ENCODE results near the gene RNF157.

DNA sequence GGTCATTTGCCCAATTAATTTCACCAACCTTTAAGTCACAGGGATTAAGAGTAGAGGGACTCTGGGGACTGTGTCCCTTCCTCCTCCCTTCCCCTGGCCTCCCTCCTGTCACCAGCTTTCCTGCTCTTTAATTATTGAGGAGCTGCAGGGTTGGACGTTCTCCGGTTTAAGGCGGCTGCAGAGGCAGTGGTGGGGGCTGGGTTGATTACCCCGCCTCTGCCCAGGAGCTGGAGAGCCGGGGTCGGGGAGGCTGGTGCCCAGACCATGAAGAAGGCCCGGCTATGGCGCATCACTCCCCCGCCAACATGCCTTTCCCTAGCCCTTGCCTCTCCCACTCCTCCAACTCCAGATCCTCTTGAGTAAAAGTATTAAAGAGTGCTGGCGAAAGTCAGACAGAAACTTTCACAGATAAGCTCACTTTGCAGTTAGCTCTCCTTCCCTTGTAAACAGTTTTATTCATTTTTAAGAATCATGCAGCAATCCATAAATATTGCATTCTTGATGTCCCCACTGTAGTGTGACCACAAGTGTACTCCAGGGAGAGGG lies 98.2 kb downstream of the RNF157 start:
- TF ChIP-seq, protein P1, sequence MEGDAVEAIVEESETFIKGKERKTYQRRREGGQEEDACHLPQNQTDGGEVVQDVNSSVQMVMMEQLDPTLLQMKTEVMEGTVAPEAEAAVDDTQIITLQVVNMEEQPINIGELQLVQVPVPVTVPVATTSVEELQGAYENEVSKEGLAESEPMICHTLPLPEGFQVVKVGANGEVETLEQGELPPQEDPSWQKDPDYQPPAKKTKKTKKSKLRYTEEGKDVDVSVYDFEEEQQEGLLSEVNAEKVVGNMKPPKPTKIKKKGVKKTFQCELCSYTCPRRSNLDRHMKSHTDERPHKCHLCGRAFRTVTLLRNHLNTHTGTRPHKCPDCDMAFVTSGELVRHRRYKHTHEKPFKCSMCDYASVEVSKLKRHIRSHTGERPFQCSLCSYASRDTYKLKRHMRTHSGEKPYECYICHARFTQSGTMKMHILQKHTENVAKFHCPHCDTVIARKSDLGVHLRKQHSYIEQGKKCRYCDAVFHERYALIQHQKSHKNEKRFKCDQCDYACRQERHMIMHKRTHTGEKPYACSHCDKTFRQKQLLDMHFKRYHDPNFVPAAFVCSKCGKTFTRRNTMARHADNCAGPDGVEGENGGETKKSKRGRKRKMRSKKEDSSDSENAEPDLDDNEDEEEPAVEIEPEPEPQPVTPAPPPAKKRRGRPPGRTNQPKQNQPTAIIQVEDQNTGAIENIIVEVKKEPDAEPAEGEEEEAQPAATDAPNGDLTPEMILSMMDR (IDR thresholded peaks at IDR 0.05): no peak
- TF ChIP-seq POLR2A (IDR thresholded peaks at IDR 0.05) (no peak), POLR2AphosphoS5 (IDR thresholded peaks at IDR 0.05) (no peak)
